Tibial nerve (tissue), 4 donors: ENCODE data around the gene RAB9A. TPM values are rescaled to one million over a fixed set of nuclear protein-coding genes. Genes with fewer than 3 reads are reported as not detected.
"Not testable (repeated sequence)": the region's sequence is repeated elsewhere in the genome, so short reads cannot be mapped to it uniquely, and the experiment has no call there.

ENCODE experiments used
- DNase-seq, 2 donors: peaks; one replicate each; pipeline ENCODE4 v3.0.0-alpha.2; 2019; ENCODE audit warnings: low spot score in 2 of 2
- H3K27ac ChIP-seq, 4 donors: fragments of 200-600 bp; sonication (generic) in 3 of 4; one replicate each; pipeline ENCODE4 v1.5.1; 2017 to 2019; ENCODE audit warnings: mild to moderate bottlenecking in 1 of 4
- H3K27me3 ChIP-seq, 2 donors: fragments of 200-600 bp; sonication (generic) in 1 of 2; one replicate each; pipeline versions ENCODE4 v1.5.1 to v1.6.0; 2017 to 2019
- H3K36me3 ChIP-seq, 3 donors: fragments of 200-600 bp; sonication (generic); one replicate each; pipeline ENCODE4 v1.5.1; 2018 to 2019
- H3K4me1 ChIP-seq, 4 donors: fragments of 200-600 bp; sonication (generic) in 3 of 4; one replicate each; pipeline ENCODE4 v1.5.1; 2017 to 2019
- H3K4me3 ChIP-seq, 4 donors: fragments of 200-600 bp; sonication (generic) in 3 of 4; one replicate each; pipeline ENCODE4 v1.5.1; 2017 to 2019; ENCODE audit warnings: mild to moderate bottlenecking in 1 of 4, moderate library complexity in 1 of 4
- H3K9me3 ChIP-seq, 4 donors: fragments of 200-600 bp; sonication (generic) in 3 of 4; one replicate each; pipeline ENCODE4 v1.5.1; 2017 to 2019
- CTCF ChIP-seq, 5 experiments: fragments of 200-600 bp in 3 of 5; fragments of 450-650 bp in 2 of 5; sonication (generic) in 3 of 5; IDR thresholded peaks; one replicate each; pipeline ENCODE4 v1.5.1; 2016 to 2019; ENCODE audit warnings: antibody characterized with exemption in 5 of 5, mild to moderate bottlenecking in 3 of 5, moderate library complexity in 2 of 5
- EP300 ChIP-seq, 2 donors: sonication (generic); formaldehyde crosslinking; IDR thresholded peaks; one replicate each; pipeline ENCODE4 v1.6.1; 2017; ENCODE audit warnings: antibody characterized with exemption in 2 of 2, mild to moderate bottlenecking in 1 of 2
- POLR2A ChIP-seq, 2 donors: fragments of 450-650 bp; IDR thresholded peaks; one replicate each; pipeline ENCODE4 v1.6.1; 2017; ENCODE audit warnings: antibody characterized with exemption in 2 of 2, mild to moderate bottlenecking in 2 of 2, moderate library complexity in 2 of 2
- WGBS, 2 donors: methylation state at CpG; one replicate each; pipeline ENCODE4 v1.1.5; 2018; 5-methylcytosine and 5-hydroxymethylcytosine counted together
- total RNA-seq, 4 donors: library from RNA; depleted of rRNA; stranded (reverse); fragments of >200 nt; gene quantifications; one replicate each; pipeline ENCODE4 v1.1.0, GENCODE V29; 2016

RAB9A gene
- total RNA-seq, 4 donors from 2014 or later, result 20.1 to 69.5 (median 24.9) TPM

GRCh38 chrX:13721819-13722519 lies 33.0 kb downstream of the RAB9A start:
- H3K27ac ChIP-seq, result peak overlapping the region in 1 of 4 donors; percentile 20
- H3K4me1 ChIP-seq, result peaks cover 0 to 7% (median 0%) of the 10 kb centered on the region in 4 donors

GRCh38 chrX:13724878-13725277 lies 36.0 kb downstream of the RAB9A start:
- not testable (repeated sequence) for H3K4me3 ChIP-seq, H3K36me3 ChIP-seq, H3K27ac ChIP-seq, H3K4me1 ChIP-seq, H3K9me3 ChIP-seq, DNase-seq, H3K27me3 ChIP-seq
- WGBS, 2 donors, result 86 to 100% methylated on average over 4 to 9 of the region's 9 CpGs

More at GRCh38 chrX:13721819-13722519, 33.0 kb downstream of the RAB9A start:
- H3K36me3 ChIP-seq, result peaks cover 0 to 3% (median 0%) of the 10 kb centered on the region in 3 donors
- no peaks in the 10 kb centered on the region for H3K9me3 ChIP-seq
- 49 to 63% methylated on average over 7 of the region's 7 CpGs for WGBS, 2 donors
- TF ChIP-seq EP300 (IDR thresholded peaks at IDR 0.05) (no peak), POLR2A (IDR thresholded peaks at IDR 0.05) (no peak), CTCF (IDR thresholded peaks at IDR 0.05) (no peak)
- H3K4me3 ChIP-seq, result no peak overlapping the region
- no peak for DNase-seq
- H3K27me3 ChIP-seq, result no peaks in the 10 kb centered on the region

- DNase-seq, H3K27ac ChIP-seq, H3K27me3 ChIP-seq, H3K4me1 ChIP-seq, H3K9me3 ChIP-seq, H3K36me3 ChIP-seq, H3K4me3 ChIP-seq: not testable (repeated sequence)
- WGBS, 2 donors, result 93 to 94% methylated on average over 2 of the region's 2 CpGs
Observed at GRCh38 chrX:13726583-13726982, 37.7 kb downstream of the RAB9A start.

DNA sequence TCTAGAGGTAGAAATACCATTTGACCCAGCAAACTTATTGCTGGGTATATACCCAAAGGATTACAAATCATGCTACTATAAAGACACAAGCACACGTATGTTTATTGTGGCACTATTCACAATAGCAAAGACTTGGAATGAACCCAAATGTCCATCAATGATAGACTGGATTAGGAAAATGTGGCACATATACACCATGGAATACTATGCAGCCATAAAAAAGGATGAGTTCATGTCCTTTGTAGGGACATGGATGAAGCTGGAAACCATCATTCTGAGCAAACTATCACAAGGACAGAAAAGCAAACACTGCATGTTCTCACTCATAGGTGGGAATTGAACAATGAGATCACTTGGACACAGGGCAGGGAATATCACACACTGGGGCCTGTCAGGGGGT lies 41.6 kb downstream of the RAB9A start:
- H3K27ac ChIP-seq, H3K4me3 ChIP-seq: not testable (repeated sequence)
- 89 to 93% methylated on average over 1 of the region's 1 CpG for WGBS, 2 donors

DNA sequence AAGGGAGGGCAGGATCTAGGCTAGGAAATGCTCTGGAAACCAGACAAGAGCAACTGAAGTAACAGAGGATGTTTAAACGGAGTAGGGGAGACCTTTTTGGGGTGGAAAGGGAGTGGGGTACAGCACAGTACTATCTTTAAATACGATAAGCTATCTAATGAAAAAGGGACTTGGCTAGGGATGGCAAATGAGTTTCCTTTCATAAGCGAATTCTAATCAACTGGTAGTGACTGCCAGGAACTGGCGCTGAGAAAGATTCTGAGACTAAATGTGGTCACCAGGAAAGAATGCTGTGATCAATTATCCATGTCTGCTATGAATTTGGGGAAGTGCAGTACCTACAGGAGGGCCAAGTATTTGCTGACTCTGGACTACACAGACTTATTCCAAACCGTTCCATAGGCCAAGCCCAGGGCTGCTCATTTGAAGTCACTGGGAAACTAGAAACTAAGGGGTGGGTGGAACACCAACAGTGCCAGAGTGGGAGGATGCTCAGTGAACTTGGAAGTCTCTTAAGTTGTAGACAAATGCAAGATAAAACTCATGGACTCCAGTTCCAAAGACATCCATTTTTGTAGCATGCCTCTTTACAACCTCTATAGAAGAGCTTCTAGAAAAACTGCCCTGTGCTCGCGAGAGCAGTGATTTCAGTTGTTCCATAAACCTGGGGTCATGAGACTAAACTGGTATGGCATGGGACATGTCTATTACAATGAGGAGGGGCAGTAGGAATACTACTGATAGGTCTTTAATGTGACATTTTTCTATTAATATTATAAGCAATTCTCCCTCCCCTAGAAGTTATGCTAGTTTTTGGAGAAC lies 43.5 kb downstream of the RAB9A start:
- TF ChIP-seq CTCF (IDR thresholded peaks at IDR 0.05), result no peak
- TF ChIP-seq EP300 (IDR thresholded peaks at IDR 0.05), result no peak
- TF ChIP-seq POLR2A (IDR thresholded peaks at IDR 0.05), result no peak
- Histone ChIP-seq H3K27ac (no peak overlapping the region), H3K4me3 (no peak overlapping the region), H3K9me3 (no peaks in the 10 kb centered on the region), H3K27me3 (no peaks in the 10 kb centered on the region), H3K36me3 (no peaks in the 10 kb centered on the region), H3K4me1 (peaks cover 0 to 20% (median 6%) of the 10 kb centered on the region in 4 donors)
- 61 to 75% methylated on average over 7 of the region's 7 CpGs for WGBS, 2 donors
- no peak for DNase-seq

More for the DNA sequence above, 41.6 kb downstream of the RAB9A start:
- not testable (repeated sequence) for H3K27me3 ChIP-seq, H3K9me3 ChIP-seq, DNase-seq, H3K36me3 ChIP-seq
- H3K4me1 ChIP-seq, result peaks cover 0 to 11% (median 5%) of the 10 kb centered on the region in 4 donors

- no peaks in the 10 kb centered on the region for H3K9me3 ChIP-seq
- H3K27me3 ChIP-seq, result no peaks in the 10 kb centered on the region
- H3K27ac ChIP-seq, result peak overlapping the region in 3 of 4 donors; percentile 86 to 91 (median 89)
- H3K4me3 ChIP-seq, result peak overlapping the region; percentile 72 to 95 (median 80)
- TF ChIP-seq EP300 (IDR thresholded peaks at IDR 0.05), result no peak
- TF ChIP-seq POLR2A (IDR thresholded peaks at IDR 0.05), result no peak
- no peak for TF ChIP-seq CTCF (IDR thresholded peaks at IDR 0.05)
- no peaks in the 10 kb centered on the region for H3K36me3 ChIP-seq
- no peak for DNase-seq
- WGBS, 2 donors, result 18 to 37% methylated on average over 4 of the region's 4 CpGs
- H3K4me1 ChIP-seq, result peaks cover 0 to 20% (median 6%) of the 10 kb centered on the region in 4 donors
Observed at GRCh38 chrX:13733506-13733905, 44.6 kb downstream of the RAB9A start.
